H9 (cell line): ENCODE data around the gene PLN. TPM values are rescaled to one million over a fixed set of nuclear protein-coding genes. Genes with fewer than 3 reads are reported as not detected.

Source experiments
- DNase-seq: peaks from one replicate; pipeline ENCODE4 v3.0.0-alpha.2; 2017
- H2AFZ ChIP-seq: one replicate; pipeline ENCODE4 v1.6.1; 2013; ENCODE audit warnings: mild to moderate bottlenecking, low read length, control low read depth, moderate library complexity
- H2AK5ac ChIP-seq: 2 replicates; pipeline ENCODE4 v1.6.1; 2013; ENCODE audit warnings: low read length, control low read depth, mixed read lengths; ENCODE audit not compliant: insufficient read length
- H2BK120ac ChIP-seq: one replicate; pipeline ENCODE4 v1.6.1; 2013; ENCODE audit warnings: low read depth, mild to moderate bottlenecking, low read length, control low read depth, inconsistent platforms; ENCODE audit not compliant: poor library complexity, severe bottlenecking
- H2BK12ac ChIP-seq: 2 replicates; pipeline ENCODE4 v1.6.1; 2013; ENCODE audit warnings: low read length, control low read depth, mixed read lengths, low read depth; ENCODE audit not compliant: insufficient read length
- H2BK15ac ChIP-seq: 2 replicates; pipeline ENCODE4 v1.6.1; 2013; ENCODE audit warnings: low read depth, low read length, control low read depth
- H2BK20ac ChIP-seq: one replicate; pipeline ENCODE4 v1.6.1; 2013; ENCODE audit warnings: low read depth, mild to moderate bottlenecking, low read length, control low read depth, inconsistent platforms; ENCODE audit not compliant: poor library complexity, severe bottlenecking
- H2BK5ac ChIP-seq: 2 replicates; pipeline ENCODE4 v1.6.1; 2013; ENCODE audit warnings: low read length, control low read depth, mixed read lengths; ENCODE audit not compliant: insufficient read length
- H3K14ac ChIP-seq: 2 replicates; pipeline ENCODE4 v1.6.1; 2013; ENCODE audit warnings: low read length, control low read depth; ENCODE audit not compliant: insufficient read depth
- H3K18ac ChIP-seq: 2 replicates; pipeline ENCODE4 v1.6.1; 2013; ENCODE audit warnings: low read depth, mild to moderate bottlenecking, mixed read lengths, low read length, control low read depth; ENCODE audit not compliant: insufficient read length
- H3K23ac ChIP-seq: 2 replicates; pipeline ENCODE4 v1.6.1; 2013; ENCODE audit warnings: low read length, control low read depth, mixed read lengths, low read depth; ENCODE audit not compliant: insufficient read length
- H3K23me2 ChIP-seq: 2 replicates; pipeline ENCODE4 v1.6.1; 2013; ENCODE audit warnings: low read depth, mild to moderate bottlenecking, mixed read lengths, low read length, control low read depth; ENCODE audit not compliant: insufficient read length, poor library complexity, severe bottlenecking
- H3K27ac ChIP-seq: 2 replicates; pipeline ENCODE4 v1.5.1; 2013; ENCODE audit warnings: low read length, control low read depth, mixed read lengths, low read depth; ENCODE audit not compliant: insufficient read length
- H3K27me3 ChIP-seq: 2 replicates; pipeline ENCODE4 v1.6.1; 2013; ENCODE audit warnings: low read length, control low read depth, inconsistent platforms; ENCODE audit not compliant: insufficient read depth
- H3K4ac ChIP-seq: 2 replicates; pipeline ENCODE4 v1.6.1; 2013; ENCODE audit warnings: low read depth, mild to moderate bottlenecking, control low read depth, inconsistent platforms, low read length, moderate library complexity
- H3K4me1 ChIP-seq: 2 replicates; pipeline ENCODE4 v1.6.1; 2013; ENCODE audit warnings: low read length, control low read depth, inconsistent platforms; ENCODE audit not compliant: insufficient read depth
- H3K4me2 ChIP-seq: 2 replicates; pipeline ENCODE4 v1.6.1; 2013; ENCODE audit warnings: low read length, control low read depth, mixed read lengths; ENCODE audit not compliant: insufficient read length, insufficient read depth
- H3K56ac ChIP-seq: 2 replicates; pipeline ENCODE4 v1.6.1; 2013; ENCODE audit warnings: low read depth, mild to moderate bottlenecking, mixed read lengths, low read length, control low read depth; ENCODE audit not compliant: insufficient read length
- H3K79me1 ChIP-seq: 2 replicates; pipeline ENCODE4 v1.6.1; 2013; ENCODE audit warnings: low read depth, mild to moderate bottlenecking, moderate library complexity, low read length, control low read depth, inconsistent platforms; ENCODE audit not compliant: insufficient read depth, poor library complexity, severe bottlenecking
- H3K79me2 ChIP-seq: 2 replicates; pipeline ENCODE4 v1.6.1; 2013; ENCODE audit warnings: low read length, control low read depth, inconsistent platforms; ENCODE audit not compliant: insufficient read depth
- H3K9ac ChIP-seq: 2 replicates; pipeline ENCODE4 v1.6.1; 2013; ENCODE audit warnings: low read length, control low read depth, mixed read lengths; ENCODE audit not compliant: insufficient read length; ENCODE audit errors: extremely low read depth
- H3K9me3 ChIP-seq: one replicate; pipeline ENCODE4 v1.6.1; 2013; ENCODE audit warnings: low read depth, low read length, inconsistent platforms; ENCODE audit not compliant: control insufficient read depth
- H3T11ph ChIP-seq: one replicate; pipeline ENCODE4 v1.6.1; 2013; ENCODE audit warnings: mild to moderate bottlenecking, low read length, control low read depth, inconsistent platforms
- H4K20me1 ChIP-seq: one replicate; pipeline ENCODE4 v1.6.1; 2013; ENCODE audit not compliant: control insufficient read depth, insufficient read length, insufficient read depth
- H4K5ac ChIP-seq: 2 replicates; pipeline ENCODE4 v1.6.1; 2013; ENCODE audit warnings: low read depth, mild to moderate bottlenecking, mixed read lengths, low read length, control low read depth; ENCODE audit not compliant: insufficient read length
- H4K8ac ChIP-seq: replicated peaks from 2 replicates; pipeline ENCODE4 v1.6.1; 2013; ENCODE audit warnings: low read length, control low read depth, mixed read lengths, low read depth; ENCODE audit not compliant: insufficient read length
- H4K91ac ChIP-seq: 2 replicates; pipeline ENCODE4 v1.6.1; 2013; ENCODE audit warnings: low read depth, mild to moderate bottlenecking, moderate library complexity, mixed read lengths, low read length, control low read depth; ENCODE audit not compliant: insufficient read length
- H3K27ac Mint-ChIP-seq, 3 experiments: 2 replicates in 2 of 3; 3 replicates in 1 of 3; pipeline ENCODE4 v1.8.0; 2020 to 2021; ENCODE audit warnings: mixed read lengths in 3 of 3, mild to moderate bottlenecking in 1 of 3, moderate library complexity in 1 of 3
- H3K27me3 Mint-ChIP-seq: 2 replicates; pipeline ENCODE4 v1.8.0; 2021; ENCODE audit warnings: low read depth, mild to moderate bottlenecking, moderate library complexity, mixed read lengths
- H3K36me3 Mint-ChIP-seq, 3 experiments: 2 replicates in 2 of 3; 3 replicates in 1 of 3; pipeline ENCODE4 v1.8.0; 2020 to 2021; ENCODE audit warnings: low read depth in 3 of 3, mixed read lengths in 3 of 3; ENCODE audit not compliant: insufficient read depth in 1 of 3
- H3K4me1 Mint-ChIP-seq, 2 experiments: 2 replicates each; pipeline ENCODE4 v1.8.0; 2020; ENCODE audit warnings: mixed read lengths in 2 of 2
- H3K4me3 Mint-ChIP-seq, 2 experiments: 2 replicates in 1 of 2; 3 replicates in 1 of 2; pipeline ENCODE4 v1.8.0; 2020 to 2021; ENCODE audit warnings: mild to moderate bottlenecking in 2 of 2, mixed read lengths in 2 of 2, moderate library complexity in 1 of 2
- H3K9me3 Mint-ChIP-seq, 2 experiments: 2 replicates in 1 of 2; 3 replicates in 1 of 2; pipeline ENCODE4 v1.8.0; 2020; ENCODE audit warnings: mild to moderate bottlenecking in 2 of 2, mixed read lengths in 2 of 2, moderate library complexity in 1 of 2
- CTCF ChIP-seq: fragments of 200-600 bp; sonication (generic); conservative IDR thresholded peaks from 3 replicates; pipeline ENCODE4 v1.8.0; 2021; ENCODE audit warnings: antibody characterized with exemption, mild to moderate bottlenecking
- WGBS: extraction: QIAGEN DNeasy Blood & Tissue Kit; methylation state at CpG from one replicate; pipeline ENCODE4 v1.1.7; 2013; ENCODE audit warnings: missing lambda C conversion rate, low lambda C conversion rate, mixed read lengths; ENCODE audit not compliant: insufficient read length; ENCODE audit errors: extremely low coverage; 5-methylcytosine and 5-hydroxymethylcytosine counted together
- total RNA-seq: library from RNA; stranded (reverse); gene quantifications from 2 replicates; pipeline ENCODE4 v1.2.1, GENCODE V29; 2021

The PLN gene
- total RNA-seq, 1 experiment from 2014 or later, result not detected

DNA sequence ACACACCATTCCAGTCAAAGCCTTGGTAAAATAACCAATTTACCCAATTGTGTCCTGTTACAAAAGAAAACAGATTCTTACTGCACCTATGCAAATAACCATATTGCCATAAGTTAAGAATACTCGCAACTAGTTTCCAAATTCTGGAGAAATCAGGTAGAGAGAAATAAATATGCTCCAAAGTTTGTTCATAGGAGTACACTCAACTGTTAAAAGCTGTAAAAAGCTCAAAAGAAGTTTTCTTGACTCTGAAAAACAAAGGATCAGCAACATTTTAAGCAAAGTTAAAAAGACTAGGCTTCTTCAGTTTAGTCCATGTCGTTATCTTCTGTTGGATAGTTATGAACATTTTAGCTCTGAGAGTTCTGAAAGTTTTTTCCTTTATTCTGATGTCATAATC is 55.3 kb downstream of the PLN start:
- Histone ChIP-seq H3K9me3 (no peaks in the 10 kb centered on the region), H3K23me2 (no peaks in the 10 kb centered on the region), H3K79me2 (no peaks in the 10 kb centered on the region), H2BK20ac (no peak overlapping the region), H3K56ac (no peak overlapping the region), H3K23ac (no peak overlapping the region), H3K14ac (no peak overlapping the region), H4K8ac (no peak overlapping the region), H2BK120ac (no peak overlapping the region), H3K4me2 (no peak overlapping the region), H2AK5ac (no peak overlapping the region), H2BK5ac (no peak overlapping the region), H3K27ac (no peak overlapping the region), H3K18ac (no peak overlapping the region), H4K5ac (no peak overlapping the region), H3K27me3 (no peaks in the 10 kb centered on the region), H3K4me1 (no peaks in the 10 kb centered on the region), H3K9ac (no peak overlapping the region), H2AFZ (no peak overlapping the region), H4K91ac (no peak overlapping the region), H2BK12ac (no peak overlapping the region), H4K20me1 (no peaks in the 10 kb centered on the region), H2BK15ac (no peak overlapping the region), H3K79me1 (no peaks in the 10 kb centered on the region), H3T11ph (no peak overlapping the region), H3K4ac (no peak overlapping the region)
- DNase-seq, result no peak
- H3K9me3 Mint-ChIP-seq, result peaks cover 10 to 16% of the 10 kb centered on the region in 2 experiments; a peak in 4 of 5 replicates
- H3K27me3 Mint-ChIP-seq, result no peaks in the 10 kb centered on the region
- no peak overlapping the region for H3K4me3 Mint-ChIP-seq
- peaks cover under 1 to 2% of the 10 kb centered on the region in 2 experiments for H3K4me1 Mint-ChIP-seq
- no peak overlapping the region for H3K27ac Mint-ChIP-seq
- no CpG with 5 or more reads among the region's 2 CpGs for WGBS
- no peak for TF ChIP-seq CTCF
- peaks cover 1 to 11% (median 5%) of the 10 kb centered on the region in 3 experiments; a peak in 5 of 7 replicates for H3K36me3 Mint-ChIP-seq
